Measurements from ENCODE around the gene RASGRP4. TPM values are rescaled to one million over a fixed set of nuclear protein-coding genes. Genes with fewer than 3 reads are reported as not detected.

Gene RASGRP4
- total and polyA plus RNA-seq, 7 donors, result 0.69 to 3.6 (median 3.0) TPM

DNA sequence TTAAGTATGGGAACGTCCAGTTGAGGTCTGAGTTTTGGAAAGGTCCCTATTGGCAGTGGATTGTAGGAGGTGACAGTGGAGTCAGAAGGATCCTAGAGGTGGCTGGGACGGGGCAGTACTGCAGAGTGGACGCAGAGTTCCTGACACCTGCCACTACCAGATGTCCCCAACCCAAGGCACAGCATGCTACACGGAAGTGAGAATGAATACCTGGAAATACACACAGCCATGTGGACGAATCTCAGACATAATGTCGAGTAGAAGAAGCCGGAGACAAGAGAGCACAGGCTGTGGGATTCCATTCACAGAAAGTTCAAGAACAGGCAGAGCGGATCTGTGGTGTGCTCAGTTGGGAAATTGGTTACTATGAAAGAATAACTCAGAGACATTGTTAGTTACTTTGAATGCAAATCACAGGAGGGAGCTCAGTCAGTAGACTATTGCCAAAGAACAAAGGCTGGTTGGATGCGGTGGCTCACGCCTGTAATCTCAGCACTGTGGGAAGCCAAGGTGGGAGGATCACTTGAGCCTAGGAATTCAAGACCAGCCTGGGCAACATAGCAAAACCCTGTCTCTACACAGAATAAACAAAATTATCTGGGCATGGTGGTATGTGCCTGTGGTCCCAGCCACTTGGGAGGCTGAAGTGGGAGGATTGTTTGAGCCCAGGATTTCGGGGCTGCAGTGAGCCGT lies 44.9 kb upstream of the RASGRP4 start:
- intact Hi-C loops (cut with DNase I), result no loop called here
- Histone ChIP-seq H3K27ac (no peak overlapping the region), H3K4me1 (no peaks in the 10 kb centered on the region), H3K36me3 (no peaks in the 10 kb centered on the region), H3K27me3 (no peaks in the 10 kb centered on the region), H3K9me3 (no peaks in the 10 kb centered on the region), H3K4me3 (no peak overlapping the region)
- no peak for TF ChIP-seq POLR2A (IDR thresholded peaks at IDR 0.05)
- no peak for TF ChIP-seq POLR2AphosphoS5 (IDR thresholded peaks at IDR 0.05)
- TF ChIP-seq, protein P1, sequence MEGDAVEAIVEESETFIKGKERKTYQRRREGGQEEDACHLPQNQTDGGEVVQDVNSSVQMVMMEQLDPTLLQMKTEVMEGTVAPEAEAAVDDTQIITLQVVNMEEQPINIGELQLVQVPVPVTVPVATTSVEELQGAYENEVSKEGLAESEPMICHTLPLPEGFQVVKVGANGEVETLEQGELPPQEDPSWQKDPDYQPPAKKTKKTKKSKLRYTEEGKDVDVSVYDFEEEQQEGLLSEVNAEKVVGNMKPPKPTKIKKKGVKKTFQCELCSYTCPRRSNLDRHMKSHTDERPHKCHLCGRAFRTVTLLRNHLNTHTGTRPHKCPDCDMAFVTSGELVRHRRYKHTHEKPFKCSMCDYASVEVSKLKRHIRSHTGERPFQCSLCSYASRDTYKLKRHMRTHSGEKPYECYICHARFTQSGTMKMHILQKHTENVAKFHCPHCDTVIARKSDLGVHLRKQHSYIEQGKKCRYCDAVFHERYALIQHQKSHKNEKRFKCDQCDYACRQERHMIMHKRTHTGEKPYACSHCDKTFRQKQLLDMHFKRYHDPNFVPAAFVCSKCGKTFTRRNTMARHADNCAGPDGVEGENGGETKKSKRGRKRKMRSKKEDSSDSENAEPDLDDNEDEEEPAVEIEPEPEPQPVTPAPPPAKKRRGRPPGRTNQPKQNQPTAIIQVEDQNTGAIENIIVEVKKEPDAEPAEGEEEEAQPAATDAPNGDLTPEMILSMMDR (IDR thresholded peaks at IDR 0.05), result no peak
- no peak for TF ChIP-seq EP300 (IDR thresholded peaks at IDR 0.05)
- DNase-seq, result no peak
- WGBS, 2 donors, result 74 to 82% methylated on average over 12 of the region's 12 CpGs

DNA sequence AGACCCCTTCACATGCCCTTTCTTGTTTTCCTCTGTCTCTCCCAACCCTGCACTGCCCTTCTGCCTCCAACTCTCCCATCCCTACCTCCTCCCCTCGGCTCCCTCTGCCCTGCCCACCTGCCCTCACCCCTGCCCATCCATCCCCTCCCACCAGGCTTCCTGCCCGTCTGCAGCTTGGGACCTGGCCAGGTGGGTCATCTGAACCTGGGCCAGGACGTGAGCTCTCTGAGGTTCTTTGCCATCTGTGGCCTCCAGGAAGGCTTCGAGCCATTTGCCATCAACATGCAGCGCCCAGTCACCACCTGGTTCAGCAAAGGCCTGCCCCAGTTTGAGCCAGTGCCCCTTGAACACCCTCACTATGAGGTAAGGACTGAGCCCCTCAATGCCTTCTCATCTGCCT lies 43.1 kb upstream of the RASGRP4 start:
- TF ChIP-seq POLR2AphosphoS5 (IDR thresholded peaks at IDR 0.05) (no peak), POLR2A (IDR thresholded peaks at IDR 0.05) (no peak), EP300 (IDR thresholded peaks at IDR 0.05) (no peak)
- TF ChIP-seq, protein P1 (IDR thresholded peaks at IDR 0.05), result no peak
- H3K4me3 ChIP-seq, result no peak overlapping the region
- no peaks in the 10 kb centered on the region for H3K27me3 ChIP-seq
- H3K9me3 ChIP-seq, result no peaks in the 10 kb centered on the region
- H3K36me3 ChIP-seq, result no peaks in the 10 kb centered on the region
- WGBS, 2 donors, result 48 to 72% methylated on average over 5 of the region's 5 CpGs
- intact Hi-C loops (cut with DNase I), result no loop called here
- no peaks in the 10 kb centered on the region for H3K4me1 ChIP-seq
- no peak for DNase-seq
- no peak overlapping the region for H3K27ac ChIP-seq

DNA sequence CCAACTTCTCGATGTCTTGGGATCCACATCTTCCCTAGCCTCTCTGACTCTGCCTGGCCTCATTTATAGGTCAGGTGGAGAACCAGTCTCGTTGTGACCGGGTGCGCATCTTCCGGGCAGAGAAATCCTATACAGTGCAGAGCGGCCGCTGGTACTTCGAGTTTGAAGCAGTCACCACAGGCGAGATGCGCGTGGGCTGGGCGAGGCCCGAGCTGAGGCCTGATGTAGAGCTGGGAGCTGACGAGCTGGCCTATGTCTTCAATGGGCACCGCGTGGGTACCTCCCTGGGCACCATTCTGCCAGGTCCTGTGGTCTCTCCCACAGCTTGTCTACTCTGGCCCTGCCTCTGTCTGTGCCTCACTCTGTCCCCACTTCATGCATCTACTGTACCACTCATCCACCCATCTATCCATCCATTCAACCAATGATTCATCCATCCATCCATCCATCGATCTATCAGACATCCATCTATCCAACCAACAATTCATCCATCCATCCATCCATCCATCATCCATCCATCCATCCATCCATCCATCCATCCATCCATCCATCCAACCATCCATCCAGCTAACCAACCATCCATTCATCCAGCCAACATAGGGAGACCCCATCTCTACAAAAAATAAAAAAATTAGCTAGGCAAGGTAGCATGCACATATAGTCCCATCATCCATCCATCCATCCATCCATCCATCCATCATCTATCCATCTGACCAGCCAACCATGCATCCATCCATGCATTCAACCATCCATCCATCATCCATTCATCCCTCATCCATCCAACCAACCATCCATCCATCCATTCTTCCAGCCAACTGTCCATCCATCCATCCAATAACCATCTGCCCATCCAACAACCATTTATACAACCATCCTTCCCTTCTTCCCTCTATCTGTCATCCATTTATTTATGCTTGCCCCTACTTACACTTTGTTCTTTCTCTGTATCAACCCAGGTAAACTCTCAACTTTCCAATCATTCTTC lies 41.8 kb upstream of the RASGRP4 start:
- Histone ChIP-seq H3K36me3 (no peaks in the 10 kb centered on the region), H3K4me1 (no peaks in the 10 kb centered on the region), H3K27me3 (peaks cover 0 to 11% (median 0%) of the 10 kb centered on the region in 3 donors), H3K9me3 (no peaks in the 10 kb centered on the region), H3K27ac (no peak overlapping the region), H3K4me3 (no peak overlapping the region)
- intact Hi-C loops (cut with DNase I), result no loop called here
- no peak for DNase-seq
- 93 to 95% methylated on average over 17 of the region's 17 CpGs for WGBS, 2 donors
- no peak for TF ChIP-seq EP300 (IDR thresholded peaks at IDR 0.05)

DNA sequence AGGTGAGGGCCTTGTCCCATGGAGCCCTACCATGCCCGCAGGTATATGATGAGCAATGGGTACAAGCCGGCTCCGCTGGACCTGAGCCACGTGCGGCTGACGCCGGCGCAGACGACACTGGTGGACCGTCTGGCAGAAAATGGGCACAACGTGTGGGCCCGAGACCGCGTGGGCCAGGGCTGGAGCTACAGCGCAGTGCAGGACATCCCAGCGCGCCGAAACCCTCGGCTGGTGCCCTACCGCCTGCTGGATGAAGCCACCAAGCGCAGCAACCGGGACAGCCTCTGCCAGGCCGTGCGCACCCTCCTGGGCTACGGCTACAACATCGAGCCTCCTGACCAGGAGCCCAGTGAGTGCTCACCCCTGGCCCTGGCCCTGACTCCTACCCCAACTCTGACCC lies 40.0 kb upstream of the RASGRP4 start:
- no peak overlapping the region for H3K27ac ChIP-seq
- intact Hi-C loops (cut with DNase I), result no loop called here
- H3K27me3 ChIP-seq, result peaks cover 0 to 11% (median 0%) of the 10 kb centered on the region in 3 donors
- no peak overlapping the region for H3K4me3 ChIP-seq
- H3K4me1 ChIP-seq, result no peaks in the 10 kb centered on the region
- DNase-seq, result no peak
- H3K36me3 ChIP-seq, result no peaks in the 10 kb centered on the region
- no peaks in the 10 kb centered on the region for H3K9me3 ChIP-seq
- TF ChIP-seq, protein P1 (IDR thresholded peaks at IDR 0.05), result no peak
- WGBS, 2 donors, result 94 to 95% methylated on average over 26 of the region's 26 CpGs

DNA sequence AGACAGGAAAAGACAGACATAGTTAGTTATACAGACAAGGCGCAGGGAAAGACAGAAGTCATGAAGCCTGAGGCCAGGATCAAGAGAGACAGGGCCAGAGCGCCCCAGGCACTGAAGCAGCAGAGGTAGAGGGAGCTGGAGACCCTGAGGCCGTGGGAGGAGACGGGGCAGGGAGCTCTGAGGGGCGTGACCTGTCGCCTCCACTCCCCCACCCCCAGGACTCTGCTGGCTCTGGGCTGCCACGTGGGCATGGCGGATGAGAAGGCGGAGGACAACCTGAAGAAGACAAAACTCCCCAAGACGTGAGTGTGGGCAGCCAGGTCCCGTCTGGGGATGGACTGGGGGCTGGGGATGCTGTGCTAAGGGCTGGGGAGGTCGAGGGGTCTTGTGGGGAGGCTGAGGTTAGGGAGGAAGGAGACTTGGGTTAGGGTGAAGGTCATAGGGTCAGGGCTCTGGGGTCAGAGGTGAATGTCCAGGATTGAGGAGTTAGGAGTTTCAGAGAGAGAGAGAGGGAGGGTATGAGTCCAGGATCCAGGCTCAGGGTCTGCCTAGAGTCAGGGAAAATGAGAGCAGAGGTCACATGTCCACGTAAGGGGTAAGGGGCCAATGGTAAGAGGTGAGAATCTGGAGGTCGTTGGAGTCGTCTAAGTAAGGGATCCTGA lies 38.5 kb upstream of the RASGRP4 start:
- TF ChIP-seq, protein P1 (IDR thresholded peaks at IDR 0.05), result no peak
- no peak for TF ChIP-seq POLR2AphosphoS5 (IDR thresholded peaks at IDR 0.05)
- TF ChIP-seq EP300 (IDR thresholded peaks at IDR 0.05), result no peak
- no peak for TF ChIP-seq POLR2A (IDR thresholded peaks at IDR 0.05)
- intact Hi-C loops (cut with DNase I), result no loop called here
- Histone ChIP-seq H3K4me3 (no peak overlapping the region), H3K36me3 (no peaks in the 10 kb centered on the region), H3K9me3 (no peaks in the 10 kb centered on the region), H3K4me1 (no peaks in the 10 kb centered on the region), H3K27ac (no peak overlapping the region), H3K27me3 (peaks cover 0 to 11% (median 0%) of the 10 kb centered on the region in 3 donors)
- no peak for DNase-seq
- 48 to 62% methylated on average over 15 of the region's 15 CpGs for whole genome bisulfite sequencing, 2 donors
